Activated naive CD4-positive, alpha-beta T cell treated with anti-CD3 and anti-CD28 coated beads, Interleukin-2, amount 10 ng/mL, durations not matched to agents 7 days and 5 days (primary cell): ENCODE measurements around the gene EDA.
"Not testable (repeated sequence)": the region's sequence is repeated elsewhere in the genome, so short reads cannot be mapped to it uniquely, and the experiment has no call there.

Experiments
- CTCF ChIA-PET: fragments of 350-600 bp; sonication (Branson Sonifier 250); formaldehyde crosslinking; loops from one replicate; lab custom pipeline; 2021; ENCODE audit warnings: antibody characterized with exemption; lab: Charles Lee
- DNase-seq: peaks from one replicate; pipeline ENCODE4 v3.0.0-alpha.2; 2020
- H3K27ac Mint-ChIP-seq: one replicate; pipeline ENCODE4 v1.8.0; 2021; ENCODE audit warnings: mild to moderate bottlenecking, moderate library complexity, mixed read lengths
- H3K27me3 Mint-ChIP-seq: one replicate; pipeline ENCODE4 v1.8.0; 2021; ENCODE audit warnings: mild to moderate bottlenecking, mixed read lengths
- H3K36me3 Mint-ChIP-seq: one replicate; pipeline ENCODE4 v1.8.0; 2021; ENCODE audit warnings: mixed read lengths
- H3K4me1 Mint-ChIP-seq: one replicate; pipeline ENCODE4 v1.8.0; 2021; ENCODE audit warnings: mixed read lengths
- H3K4me3 Mint-ChIP-seq: one replicate; pipeline ENCODE4 v1.8.0; 2021; ENCODE audit warnings: mild to moderate bottlenecking, moderate library complexity, mixed read lengths
- H3K9me3 Mint-ChIP-seq: one replicate; pipeline ENCODE4 v1.8.0; 2021; ENCODE audit warnings: mixed read lengths

Gene EDA

DNA sequence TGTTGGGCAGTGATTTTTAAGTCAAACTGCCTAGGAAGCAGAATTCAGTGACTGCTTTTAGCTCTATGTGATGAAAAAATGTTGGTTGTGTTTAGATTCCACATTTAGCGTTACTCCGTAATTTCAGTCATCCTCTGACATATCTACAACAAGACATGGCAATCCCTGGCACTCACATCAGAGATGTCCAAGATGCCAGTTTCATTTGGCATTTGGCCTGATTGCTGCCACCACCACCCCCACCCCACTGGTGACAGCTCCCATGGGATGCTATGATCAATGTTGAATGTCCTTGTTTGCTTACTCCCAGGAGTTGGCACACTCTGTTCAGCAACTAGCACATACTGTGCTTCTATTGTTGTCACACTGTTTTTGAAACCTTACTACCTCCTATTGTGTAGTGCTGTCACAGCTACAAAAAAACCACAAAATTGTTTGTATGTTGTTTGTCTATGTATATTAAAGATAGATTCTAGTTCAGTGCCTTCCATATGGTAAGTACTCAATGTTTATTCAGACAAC is 332.4 kb downstream of the EDA start:
- no peak overlapping the region for H3K4me3 Mint-ChIP-seq
- H3K4me1 Mint-ChIP-seq: no peaks in the 10 kb centered on the region
- no peaks in the 10 kb centered on the region for H3K36me3 Mint-ChIP-seq
- no peaks in the 10 kb centered on the region for H3K9me3 Mint-ChIP-seq
- H3K27ac Mint-ChIP-seq: no peak overlapping the region
- H3K27me3 Mint-ChIP-seq: no peaks in the 10 kb centered on the region
- CTCF ChIA-PET: no interaction called here
- no peak for DNase-seq

DNA sequence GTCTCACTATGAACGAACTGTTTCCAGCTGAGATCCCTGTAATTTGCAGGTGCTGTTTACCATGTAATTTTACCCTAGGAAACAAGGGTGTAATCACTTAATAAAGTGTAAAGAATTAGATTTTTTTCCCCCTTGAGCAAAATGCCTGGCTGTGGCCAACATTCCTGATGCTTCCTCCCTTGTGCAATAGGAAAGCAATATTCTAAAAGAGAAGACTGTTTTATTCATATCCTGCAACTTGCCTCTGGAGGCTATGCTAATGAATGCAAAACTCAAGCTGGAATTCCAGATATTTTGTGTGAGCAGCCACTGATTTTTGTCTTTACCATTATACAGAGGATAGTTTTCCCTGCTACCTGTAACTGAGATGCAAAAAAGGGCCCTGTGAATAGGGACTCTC is 335.8 kb downstream of the EDA start:
- CTCF ChIA-PET: no interaction called here
- no peaks in the 10 kb centered on the region for H3K4me1 Mint-ChIP-seq
- DNase-seq: no peak

DNA sequence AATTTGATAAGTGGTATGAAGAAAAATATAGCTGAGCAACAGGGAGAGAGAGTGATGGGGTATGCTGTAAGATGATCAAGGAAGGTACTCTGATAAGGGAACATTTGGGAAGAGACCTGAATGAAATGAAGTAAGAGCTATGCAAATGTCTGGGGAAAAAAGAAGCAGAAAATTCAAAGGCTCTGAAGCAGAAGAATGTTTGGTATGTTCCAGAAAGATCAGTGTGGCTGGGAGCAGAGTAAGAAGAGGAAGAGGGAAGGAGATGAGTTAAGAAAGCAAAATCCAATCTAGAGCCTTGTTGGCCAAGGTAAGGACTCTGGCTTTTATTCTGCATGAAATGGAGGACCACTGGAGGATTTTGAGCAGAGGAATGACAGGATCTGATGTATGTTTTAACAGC is 343.8 kb downstream of the EDA start:
- H3K4me3 Mint-ChIP-seq: no peak overlapping the region
- no peaks in the 10 kb centered on the region for H3K27me3 Mint-ChIP-seq
- H3K36me3 Mint-ChIP-seq: peaks cover 2% of the 10 kb centered on the region
- no peaks in the 10 kb centered on the region for H3K4me1 Mint-ChIP-seq
- DNase-seq: no peak
- H3K27ac Mint-ChIP-seq: no peak overlapping the region
- CTCF ChIA-PET: no interaction called here
- no peaks in the 10 kb centered on the region for H3K9me3 Mint-ChIP-seq

More for the DNA sequence above, 335.8 kb downstream of the EDA start:
- H3K27me3 Mint-ChIP-seq: no peaks in the 10 kb centered on the region
- no peaks in the 10 kb centered on the region for H3K36me3 Mint-ChIP-seq
- no peak overlapping the region for H3K27ac Mint-ChIP-seq
- no peaks in the 10 kb centered on the region for H3K9me3 Mint-ChIP-seq
- H3K4me3 Mint-ChIP-seq: no peak overlapping the region

DNA sequence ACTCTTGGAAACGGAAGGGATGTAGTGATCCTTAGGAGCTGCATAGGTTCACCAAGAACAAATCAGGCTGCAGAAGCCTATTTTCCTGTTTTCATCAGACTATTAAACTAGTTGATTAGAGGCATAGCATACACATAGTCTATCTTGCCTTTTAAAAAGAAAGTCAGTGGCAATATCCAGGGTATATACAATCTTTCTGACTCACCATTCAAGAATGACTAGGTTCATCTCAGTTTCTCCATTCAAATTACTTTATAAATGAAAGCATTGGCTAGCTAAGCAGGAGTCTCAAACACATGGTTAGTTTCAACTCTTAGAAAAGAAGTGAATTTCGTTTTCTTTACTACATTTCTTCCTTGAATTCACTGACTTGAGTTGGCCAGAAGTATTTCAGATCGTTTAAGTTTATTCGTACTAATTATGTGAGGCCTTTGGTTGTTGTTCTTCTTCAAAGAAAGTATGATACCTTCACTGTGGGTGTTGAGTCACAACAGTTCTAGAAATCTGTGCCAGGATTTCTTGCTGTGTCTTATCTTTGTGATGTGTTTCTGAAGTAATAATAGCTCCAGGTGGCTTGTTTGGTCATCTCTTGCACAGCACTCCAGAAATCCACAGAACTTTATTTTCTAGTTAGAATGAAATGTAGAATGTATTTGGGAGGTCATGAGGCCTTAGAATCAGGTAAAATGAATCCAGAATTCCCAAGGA is 345.6 kb downstream of the EDA start:
- no peak overlapping the region for H3K4me3 Mint-ChIP-seq
- H3K27ac Mint-ChIP-seq: no peak overlapping the region
- CTCF ChIA-PET: no interaction called here
- H3K9me3 Mint-ChIP-seq: no peaks in the 10 kb centered on the region
- H3K27me3 Mint-ChIP-seq: no peaks in the 10 kb centered on the region
- H3K4me1 Mint-ChIP-seq: no peaks in the 10 kb centered on the region
- no peak for DNase-seq
- peaks cover 2% of the 10 kb centered on the region for H3K36me3 Mint-ChIP-seq

DNA sequence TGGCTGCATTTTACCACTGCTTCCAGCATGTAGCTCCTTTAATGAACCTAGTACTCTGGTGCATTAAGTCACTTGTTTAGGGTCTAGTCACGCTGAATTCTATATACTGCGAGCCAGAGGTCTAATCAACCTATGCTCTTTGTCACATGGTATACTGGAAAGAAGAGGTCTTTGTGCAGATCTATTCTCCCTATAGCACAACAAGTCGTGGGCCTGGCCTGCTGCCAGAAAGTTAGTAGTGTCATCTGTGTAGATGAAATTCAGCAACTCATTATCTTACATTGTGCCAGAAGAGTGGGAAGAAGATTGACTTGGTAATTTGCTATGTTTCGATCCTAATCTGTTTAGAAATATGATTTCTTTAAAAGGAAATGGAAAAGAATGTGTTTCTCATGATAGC is 353.0 kb downstream of the EDA start:
- CTCF ChIA-PET: no interaction called here
- DNase-seq: no peak
- no peak overlapping the region for H3K4me3 Mint-ChIP-seq
- no peaks in the 10 kb centered on the region for H3K9me3 Mint-ChIP-seq
- H3K27ac Mint-ChIP-seq: no peak overlapping the region
- H3K27me3 Mint-ChIP-seq: no peaks in the 10 kb centered on the region
- H3K36me3 Mint-ChIP-seq: no peaks in the 10 kb centered on the region
- no peaks in the 10 kb centered on the region for H3K4me1 Mint-ChIP-seq

DNA sequence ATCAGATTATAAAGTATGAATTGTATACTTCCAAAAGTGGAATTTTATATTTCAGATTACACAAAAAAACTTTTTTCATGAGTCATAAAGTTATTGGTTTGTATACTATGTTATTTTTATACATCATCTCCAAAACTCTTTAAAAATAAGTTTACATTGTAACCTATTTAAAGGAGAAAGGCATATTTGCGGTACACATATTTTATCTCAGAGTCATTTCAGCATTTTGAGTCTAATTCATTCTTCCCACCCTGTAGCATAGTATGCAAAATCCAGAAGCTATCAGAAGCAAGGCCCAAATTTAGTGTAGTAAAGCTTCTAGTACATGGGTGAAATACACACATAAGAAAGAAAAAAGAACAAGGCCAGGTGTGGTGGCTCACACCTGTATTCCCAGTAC is 353.5 kb downstream of the EDA start:
- Mint-ChIP-seq H3K4me3 (no peak overlapping the region), H3K9me3 (no peaks in the 10 kb centered on the region), H3K27ac (no peak overlapping the region), H3K27me3 (no peaks in the 10 kb centered on the region), H3K36me3 (no peaks in the 10 kb centered on the region), H3K4me1 (no peaks in the 10 kb centered on the region)
- CTCF ChIA-PET: no interaction called here
- no peak for DNase-seq

DNA sequence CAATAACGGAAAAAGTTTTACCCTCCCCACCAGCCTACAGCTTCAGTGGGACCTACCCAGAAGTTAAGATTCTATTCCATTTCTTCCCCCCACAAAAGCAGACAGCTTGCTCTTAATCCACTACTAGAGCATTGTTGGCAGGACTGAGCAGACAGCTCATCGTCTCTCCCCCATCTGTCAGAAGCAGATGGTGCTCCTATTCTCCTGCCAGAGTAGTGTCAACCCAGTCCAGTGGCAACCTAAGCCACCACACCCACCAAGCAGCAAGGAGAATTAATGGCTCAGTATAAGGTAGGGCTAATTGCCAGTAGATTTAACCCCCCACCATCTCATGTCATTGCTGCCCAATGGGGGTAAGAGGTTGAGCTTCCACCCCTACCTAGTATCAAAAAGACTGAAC is 371.8 kb downstream of the EDA start:
- H3K27me3 Mint-ChIP-seq: no peaks in the 10 kb centered on the region
- no peak for DNase-seq
- no peaks in the 10 kb centered on the region for H3K36me3 Mint-ChIP-seq
- no peaks in the 10 kb centered on the region for H3K9me3 Mint-ChIP-seq
- CTCF ChIA-PET: no interaction called here
- H3K4me3 Mint-ChIP-seq: no peak overlapping the region
- H3K27ac Mint-ChIP-seq: no peak overlapping the region
- peaks cover 2% of the 10 kb centered on the region for H3K4me1 Mint-ChIP-seq

DNA sequence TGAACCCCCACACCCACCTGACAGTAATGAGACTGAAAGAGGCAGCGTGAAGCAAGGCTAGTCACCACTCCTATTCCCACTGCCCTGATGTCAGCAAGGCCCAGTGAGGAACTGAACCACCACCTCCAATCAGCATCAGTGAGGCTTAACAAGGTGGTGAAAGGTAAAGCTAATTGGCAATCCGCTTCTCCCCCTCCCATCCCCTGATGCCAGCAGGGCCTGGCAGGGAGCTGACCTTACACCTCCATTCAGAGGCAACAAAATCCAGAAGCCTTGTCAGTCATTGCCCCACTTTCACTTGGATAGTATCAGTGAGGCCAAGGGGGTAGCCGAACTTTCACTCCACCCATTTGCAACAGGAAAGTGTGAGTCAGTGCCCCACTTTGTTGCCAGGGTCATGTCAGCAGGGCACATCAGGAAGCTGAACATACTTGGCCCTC is 373.1 kb downstream of the EDA start:
- no peak overlapping the region for H3K4me3 Mint-ChIP-seq
- no peaks in the 10 kb centered on the region for H3K9me3 Mint-ChIP-seq
- H3K4me1 Mint-ChIP-seq: peaks cover 2% of the 10 kb centered on the region
- peak; percentile 31 for DNase-seq
- H3K27me3 Mint-ChIP-seq: no peaks in the 10 kb centered on the region
- H3K27ac Mint-ChIP-seq: no peak overlapping the region
- CTCF ChIA-PET: no interaction called here
- H3K36me3 Mint-ChIP-seq: no peaks in the 10 kb centered on the region

DNA sequence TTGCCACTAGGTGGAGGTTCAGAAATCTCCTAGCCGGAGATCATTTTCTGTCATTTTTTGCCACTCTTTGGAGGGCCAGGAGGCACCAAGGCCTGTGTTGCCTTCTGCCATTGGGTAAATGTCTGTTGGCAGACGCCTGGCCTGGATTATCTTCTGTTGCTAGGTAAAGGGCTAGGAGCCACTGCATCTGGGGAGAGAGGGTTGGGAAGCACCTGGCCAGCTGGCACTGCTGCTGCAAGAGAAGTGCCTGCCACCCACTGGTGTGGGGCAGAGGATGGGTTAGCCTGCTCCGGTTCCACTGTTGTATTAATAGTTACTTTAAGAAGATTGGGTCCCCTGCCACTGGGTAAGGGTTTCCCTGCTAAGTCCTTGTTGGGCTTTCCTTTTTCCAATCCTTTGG is 375.8 kb downstream of the EDA start:
- H3K27ac Mint-ChIP-seq: no peak overlapping the region
- no peaks in the 10 kb centered on the region for H3K27me3 Mint-ChIP-seq
- H3K9me3 Mint-ChIP-seq: no peaks in the 10 kb centered on the region
- no peaks in the 10 kb centered on the region for H3K36me3 Mint-ChIP-seq
- no peak overlapping the region for H3K4me3 Mint-ChIP-seq
- DNase-seq: no peak
- peaks cover 2% of the 10 kb centered on the region for H3K4me1 Mint-ChIP-seq
- CTCF ChIA-PET: no interaction called here

DNA sequence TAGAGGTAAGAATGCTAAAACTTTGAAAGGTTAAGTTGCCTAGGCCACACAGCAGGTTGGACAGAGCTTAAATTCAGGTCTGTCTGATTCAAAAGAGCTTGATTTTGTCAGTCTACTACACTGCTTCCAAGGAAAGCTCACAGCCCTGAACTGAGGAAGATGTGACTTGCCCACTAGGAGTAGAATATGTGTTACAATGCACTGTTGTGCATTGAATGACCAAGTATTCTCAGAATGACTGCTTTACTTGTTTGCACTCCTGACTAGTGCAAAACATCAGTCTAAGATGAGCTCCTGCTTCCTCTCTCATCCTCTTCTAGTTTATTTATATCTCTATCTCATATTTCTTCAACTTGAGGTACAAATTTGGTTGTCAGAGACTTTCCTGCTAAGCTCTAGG is 377.6 kb downstream of the EDA start:
- CTCF ChIA-PET: no interaction called here
- peaks cover 4% of the 10 kb centered on the region for H3K9me3 Mint-ChIP-seq
- H3K36me3 Mint-ChIP-seq: peaks cover 1% of the 10 kb centered on the region
- H3K27me3 Mint-ChIP-seq: no peaks in the 10 kb centered on the region
- peaks cover 2% of the 10 kb centered on the region for H3K4me1 Mint-ChIP-seq
- DNase-seq: no peak
- H3K27ac Mint-ChIP-seq: no peak overlapping the region
- H3K4me3 Mint-ChIP-seq: no peak overlapping the region

DNA sequence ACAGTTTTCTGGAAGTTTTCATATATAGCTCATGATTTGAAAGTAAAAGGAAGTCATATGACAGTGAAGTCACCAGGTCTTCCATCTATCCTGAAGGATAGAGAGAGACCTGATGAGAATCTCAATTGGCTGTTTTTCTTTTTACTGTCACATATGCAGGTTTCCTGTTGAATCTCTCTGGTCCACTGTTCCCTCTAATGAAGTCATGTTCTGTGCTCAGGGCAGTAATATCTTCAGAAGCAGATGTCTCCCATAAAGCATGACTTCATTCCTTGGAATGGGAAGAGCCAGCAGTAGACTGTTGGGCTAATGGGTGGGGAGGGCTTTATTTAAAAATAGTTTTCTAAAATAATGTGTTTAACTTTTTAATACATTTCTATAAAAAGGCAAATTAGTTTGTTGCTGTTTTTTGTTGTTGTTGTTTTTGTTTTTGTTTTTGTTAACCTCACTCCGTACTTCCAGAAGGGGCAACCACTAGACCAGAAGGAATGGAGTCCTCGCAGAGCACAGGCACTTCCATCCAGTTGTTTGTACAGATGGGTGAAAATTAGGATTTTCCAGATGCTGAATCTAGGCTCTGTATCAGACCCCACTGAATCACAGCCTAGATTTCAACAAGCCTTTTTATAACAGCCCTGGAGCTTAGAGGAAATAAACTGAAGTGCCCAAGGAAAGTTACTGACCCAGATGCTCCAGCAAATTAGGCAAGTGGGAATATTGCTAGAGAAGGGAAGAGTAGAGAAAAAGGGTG is 379.6 kb downstream of the EDA start:
- H3K36me3 Mint-ChIP-seq: peaks cover 1% of the 10 kb centered on the region
- H3K4me1 Mint-ChIP-seq: no peaks in the 10 kb centered on the region
- H3K4me3 Mint-ChIP-seq: no peak overlapping the region
- peaks cover 7% of the 10 kb centered on the region for H3K9me3 Mint-ChIP-seq
- H3K27me3 Mint-ChIP-seq: no peaks in the 10 kb centered on the region
- DNase-seq: no peak
- CTCF ChIA-PET: no interaction called here
- H3K27ac Mint-ChIP-seq: no peak overlapping the region

DNA sequence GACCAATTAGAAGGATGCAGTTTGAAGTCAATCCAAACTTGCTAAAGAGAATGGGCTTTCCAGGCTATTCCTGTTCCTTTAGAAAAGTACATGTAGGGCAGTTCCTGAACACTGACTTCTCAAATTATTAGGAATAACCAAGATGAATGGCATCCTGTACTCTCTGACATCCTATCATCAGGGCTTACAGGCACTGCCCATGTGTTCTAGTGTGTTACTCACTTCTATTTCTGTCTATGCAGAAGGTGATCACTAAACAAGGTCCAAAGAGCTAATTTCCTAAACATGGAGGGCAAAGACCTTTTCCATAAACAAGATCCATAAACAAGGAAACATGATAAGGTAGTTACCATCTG is 380.2 kb downstream of the EDA start:
- Mint-ChIP-seq H3K4me1 (no peaks in the 10 kb centered on the region), H3K36me3 (peaks cover 1% of the 10 kb centered on the region), H3K27me3 (no peaks in the 10 kb centered on the region)

DNA sequence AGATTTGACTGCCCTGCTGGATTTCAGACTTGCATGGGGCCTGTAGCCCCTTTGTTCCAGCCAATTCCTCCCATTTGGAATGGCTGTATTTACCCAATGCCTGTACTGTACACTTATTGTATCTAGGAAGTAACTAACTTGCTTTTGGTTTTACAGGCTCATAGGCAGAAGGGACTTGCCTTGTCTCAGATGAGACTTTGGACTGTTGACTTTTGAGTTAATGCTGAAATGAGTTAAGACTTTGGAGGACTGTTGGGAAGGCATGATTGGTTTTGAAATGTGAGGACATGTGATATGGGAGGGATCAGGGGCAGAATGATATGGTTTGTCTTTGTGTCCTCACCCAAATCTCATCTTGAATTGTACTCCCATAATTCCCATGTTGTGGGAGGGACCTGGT is 382.4 kb downstream of the EDA start:
- H3K9me3 Mint-ChIP-seq, H3K27me3 Mint-ChIP-seq, DNase-seq, H3K4me1 Mint-ChIP-seq, CTCF ChIA-PET, H3K4me3 Mint-ChIP-seq, H3K36me3 Mint-ChIP-seq: not testable (repeated sequence)
- H3K27ac Mint-ChIP-seq: peak overlapping the region; percentile 49

More for the DNA sequence above, 380.2 kb downstream of the EDA start:
- no peak for DNase-seq
- no peak overlapping the region for H3K4me3 Mint-ChIP-seq
- CTCF ChIA-PET: no interaction called here
- H3K27ac Mint-ChIP-seq: no peak overlapping the region
- H3K9me3 Mint-ChIP-seq: peaks cover 7% of the 10 kb centered on the region

DNA sequence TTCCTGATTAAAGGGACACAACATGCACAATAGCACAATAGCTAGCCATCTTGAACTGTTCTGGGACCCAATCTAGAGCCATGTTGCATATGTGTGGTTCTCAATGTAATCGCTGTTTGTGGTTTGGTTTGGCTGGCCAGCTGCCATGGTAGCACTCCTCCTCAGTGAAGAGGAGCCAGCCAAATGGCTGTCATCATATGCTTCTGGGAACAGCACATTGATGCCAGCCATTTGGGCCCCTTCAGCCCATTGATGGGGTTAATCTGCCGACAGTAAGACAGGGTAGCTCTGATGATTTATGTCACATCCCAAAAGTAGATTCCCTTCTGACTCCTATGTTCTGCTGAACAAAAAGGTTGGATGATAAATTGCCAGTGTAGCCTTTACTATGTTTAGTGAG is 385.4 kb downstream of the EDA start:
- H3K4me3 Mint-ChIP-seq: no peak overlapping the region
- peaks cover 3% of the 10 kb centered on the region for H3K36me3 Mint-ChIP-seq
- no peaks in the 10 kb centered on the region for H3K4me1 Mint-ChIP-seq
- CTCF ChIA-PET: no interaction called here
- H3K9me3 Mint-ChIP-seq: peaks cover 7% of the 10 kb centered on the region
- H3K27ac Mint-ChIP-seq: no peak overlapping the region
- no peaks in the 10 kb centered on the region for H3K27me3 Mint-ChIP-seq
- DNase-seq: no peak

DNA sequence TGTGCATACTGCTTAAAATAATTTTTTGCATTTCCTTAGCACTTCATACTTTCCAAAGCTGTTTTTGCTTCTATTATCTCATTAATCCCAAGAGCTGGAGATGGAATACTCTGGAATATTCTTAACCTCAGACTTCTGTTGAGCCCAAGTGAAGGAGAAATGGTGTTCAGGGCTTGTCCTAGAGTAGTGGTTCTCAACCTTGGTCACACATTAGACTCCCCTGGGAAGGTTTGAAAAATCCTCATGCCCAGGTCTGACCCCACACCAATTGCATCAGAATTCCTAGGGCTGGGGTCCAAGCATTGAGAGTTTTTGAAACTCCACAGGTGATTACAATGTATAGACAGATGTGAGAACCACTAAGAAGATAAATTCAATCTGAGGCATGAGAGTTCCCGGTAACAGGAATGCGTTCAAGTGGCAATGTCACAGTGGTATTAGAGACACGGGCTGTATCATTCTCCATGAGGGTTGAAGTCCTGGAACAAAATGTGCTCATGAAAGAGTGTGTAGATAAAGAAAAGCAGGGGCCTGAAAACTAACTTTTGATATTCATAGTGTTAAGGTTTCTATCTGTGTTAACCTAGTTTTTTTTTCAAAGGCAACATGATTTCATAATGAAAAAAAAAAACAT is 385.9 kb downstream of the EDA start:
- Mint-ChIP-seq H3K4me1 (no peaks in the 10 kb centered on the region), H3K27me3 (no peaks in the 10 kb centered on the region), H3K4me3 (no peak overlapping the region), H3K27ac (no peak overlapping the region), H3K36me3 (peaks cover 3% of the 10 kb centered on the region), H3K9me3 (peaks cover 7% of the 10 kb centered on the region)
- DNase-seq: no peak
- CTCF ChIA-PET: no interaction called here
